GM18517 (cell line): Measurements from ENCODE around the gene ACP5.
"Not testable (repeated sequence)": the region's sequence is repeated elsewhere in the genome, so short reads cannot be mapped to it uniquely, and the experiment has no call there.

ENCODE experiments used
- ATAC-seq: cut with Tn5 transposase; IDR thresholded peaks from one replicate; pipeline ENCODE4 v1.9.1; 2021; ENCODE audit warnings: mild to moderate bottlenecking, moderate library complexity; ENCODE audit not compliant: unreplicated experiment

Gene ACP5

DNA sequence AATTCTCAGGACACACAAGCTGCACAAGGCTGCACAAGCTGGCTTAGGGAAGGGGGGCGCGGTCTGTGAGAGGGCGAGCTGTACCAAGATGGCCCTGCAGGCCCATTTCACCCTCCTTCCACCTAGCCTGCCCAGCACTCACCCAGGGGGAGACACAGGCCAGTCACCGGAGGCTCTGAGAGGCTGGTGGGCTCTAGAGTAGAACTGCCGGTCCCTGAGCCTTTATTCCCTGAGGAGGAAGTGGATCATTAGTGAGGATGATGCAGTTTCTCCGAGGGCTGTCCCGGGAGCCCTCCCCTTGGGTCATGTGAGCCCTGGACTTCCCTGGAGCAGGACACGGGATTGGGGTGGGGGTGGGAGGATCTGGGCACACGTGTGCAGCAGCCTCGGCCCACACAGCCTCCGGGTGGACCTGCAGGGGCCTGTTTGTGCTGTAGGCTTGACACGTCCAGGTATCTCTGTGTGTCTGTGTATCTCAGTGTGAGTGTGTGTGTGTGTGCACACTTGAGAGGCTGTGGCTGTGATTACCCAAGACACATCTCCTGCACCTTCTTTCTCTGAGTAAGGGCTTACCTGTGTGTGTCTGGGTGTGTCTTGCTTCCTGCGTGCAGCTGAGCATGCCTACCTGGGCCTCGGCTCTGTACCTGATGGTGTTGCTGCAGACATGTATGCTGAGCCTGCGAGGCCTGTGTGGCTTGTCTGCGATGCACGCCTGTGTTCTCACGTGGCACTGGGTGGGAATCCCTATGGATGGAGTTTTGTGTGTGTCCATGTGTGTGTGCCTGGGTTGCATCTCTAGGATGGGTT lies at the start of gene ACP5:
TSS of gene ACP5 (minus strand) at position 195 of the 807 bp plus-strand sequence. CDS start 328 bp downstream, outside the sequence.
- no peak for ATAC-seq

DNA sequence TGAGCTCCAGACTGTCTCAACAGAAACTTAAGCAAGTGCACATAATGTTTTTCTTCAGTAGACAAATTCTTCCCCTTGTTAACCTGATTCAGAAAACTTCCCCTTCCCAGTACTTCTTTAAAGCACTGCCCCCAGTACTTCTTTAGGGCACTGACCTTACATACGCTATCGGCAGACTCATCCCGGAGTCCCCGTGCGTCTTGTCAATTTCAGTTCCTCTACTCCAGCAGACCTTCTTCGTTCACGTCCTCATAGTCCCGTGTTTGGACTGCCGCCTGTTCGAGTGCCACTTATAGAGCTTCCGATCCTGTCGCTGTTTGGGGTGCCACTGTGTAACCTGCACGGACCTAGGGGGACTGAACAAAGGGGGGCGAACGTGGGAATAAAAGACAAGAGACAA lies 48.8 kb upstream of the ACP5 start:
- no peak for ATAC-seq

DNA sequence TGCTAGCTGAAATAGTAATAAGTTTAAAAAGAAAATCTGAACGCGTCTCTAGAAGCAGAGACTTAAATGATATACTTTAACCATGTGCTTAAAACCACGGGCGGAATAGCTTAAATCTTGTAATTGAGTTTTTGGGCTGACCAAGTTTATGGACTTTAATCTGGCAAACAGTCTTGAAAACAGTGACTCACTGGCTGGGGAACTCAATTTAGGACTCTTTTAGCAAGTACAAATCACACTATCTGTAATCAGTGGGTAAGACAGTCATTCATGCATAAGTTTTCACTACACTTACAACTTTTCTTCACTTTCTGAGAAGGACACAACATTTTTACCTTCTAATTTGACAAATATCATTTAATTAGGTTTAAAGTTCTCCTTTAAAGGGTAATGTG lies 46.6 kb upstream of the ACP5 start:
- ATAC-seq, result no peak

GRCh38 chr19:11622401-11622800 lies 45.0 kb upstream of the ACP5 start:
- not testable (repeated sequence) for ATAC-seq

DNA sequence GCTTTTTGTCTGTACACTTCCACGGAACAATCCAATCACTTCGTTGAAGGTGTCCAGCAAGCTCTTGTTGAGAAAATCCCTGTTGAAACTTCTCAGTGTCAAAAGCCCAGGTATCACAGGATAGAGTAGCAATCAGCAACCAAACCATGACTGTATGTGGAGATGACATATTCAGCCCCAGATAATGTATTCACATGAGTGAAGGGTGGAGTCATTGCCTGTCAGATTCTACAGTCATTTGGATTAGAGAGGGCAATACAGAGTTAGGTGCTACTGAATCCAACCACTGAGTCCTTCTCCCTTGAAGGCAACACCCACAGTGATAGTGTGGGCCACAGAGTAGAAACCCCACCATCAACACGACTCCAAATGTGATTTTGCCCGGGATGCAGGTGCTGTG lies 43.1 kb upstream of the ACP5 start:
- ATAC-seq, result no peak

DNA sequence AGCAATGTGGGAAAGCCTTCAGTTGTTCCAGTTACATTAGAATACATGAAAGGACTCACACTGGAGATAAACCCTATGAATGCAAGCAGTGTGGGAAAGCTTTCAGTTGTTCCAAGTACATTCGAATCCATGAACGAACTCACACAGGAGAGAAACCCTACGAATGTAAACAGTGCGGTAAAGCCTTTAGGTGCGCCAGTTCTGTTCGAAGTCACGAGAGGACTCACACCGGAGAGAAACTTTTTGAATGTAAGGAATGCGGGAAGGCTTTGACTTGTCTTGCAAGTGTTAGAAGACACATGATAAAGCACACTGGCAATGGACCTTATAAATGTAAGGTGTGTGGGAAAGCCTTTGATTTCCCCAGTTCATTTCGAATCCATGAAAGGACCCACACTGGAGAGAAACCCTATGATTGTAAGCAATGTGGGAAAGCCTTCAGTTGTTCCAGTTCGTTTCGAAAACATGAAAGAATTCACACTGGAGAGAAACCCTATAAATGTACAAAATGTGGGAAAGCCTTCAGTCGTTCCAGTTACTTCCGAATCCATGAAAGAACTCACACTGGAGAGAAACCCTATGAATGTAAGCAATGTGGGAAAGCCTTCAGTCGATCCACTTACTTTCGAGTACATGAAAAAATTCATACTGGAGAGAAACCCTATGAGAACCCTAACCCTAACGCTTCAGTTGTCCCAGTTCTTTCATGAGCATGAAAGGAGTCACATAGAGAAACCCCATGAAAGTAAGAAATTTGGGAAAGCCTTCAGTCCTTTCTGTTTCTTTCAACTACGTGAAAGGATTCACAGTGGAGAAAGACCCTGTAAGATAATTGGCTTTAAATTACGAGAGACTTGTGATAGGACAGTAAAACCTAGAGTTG lies 40.0 kb upstream of the ACP5 start:
- ATAC-seq, result no peak

- ATAC-seq, result no peak
These were observed 35.5 kb upstream of the ACP5 start for GRCh38 chr19:11612816-11613511.

GRCh38 chr19:11611730-11612129 lies 34.3 kb upstream of the ACP5 start:
- no peak for ATAC-seq

GRCh38 chr19:11606484-11606883 lies 29.0 kb upstream of the ACP5 start:
- ATAC-seq, result no peak

DNA sequence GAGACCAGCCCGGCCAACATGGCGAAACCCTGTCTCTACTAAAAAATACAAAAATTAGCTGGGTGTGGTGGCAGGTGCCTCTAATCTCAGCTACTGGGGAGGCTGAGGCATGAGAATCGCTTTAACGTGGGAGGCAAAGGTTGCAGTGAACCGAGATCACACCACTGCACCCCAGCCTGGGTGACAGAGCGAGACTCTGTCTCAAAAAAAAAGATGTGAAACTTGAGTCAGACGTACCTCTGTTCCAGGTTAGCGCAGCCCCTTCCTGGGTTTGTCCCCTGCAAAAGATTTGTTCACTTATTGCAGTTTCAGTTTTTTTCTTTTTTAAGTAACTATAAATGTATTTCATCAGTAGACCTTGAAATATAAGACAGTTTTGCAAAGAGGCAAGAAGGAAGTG lies 22.3 kb upstream of the ACP5 start:
- not testable (repeated sequence) for ATAC-seq

GRCh38 chr19:11598746-11599145 lies 21.3 kb upstream of the ACP5 start:
- ATAC-seq, result no peak

GRCh38 chr19:11598103-11598483 lies 20.6 kb upstream of the ACP5 start:
- ATAC-seq, result no peak

DNA sequence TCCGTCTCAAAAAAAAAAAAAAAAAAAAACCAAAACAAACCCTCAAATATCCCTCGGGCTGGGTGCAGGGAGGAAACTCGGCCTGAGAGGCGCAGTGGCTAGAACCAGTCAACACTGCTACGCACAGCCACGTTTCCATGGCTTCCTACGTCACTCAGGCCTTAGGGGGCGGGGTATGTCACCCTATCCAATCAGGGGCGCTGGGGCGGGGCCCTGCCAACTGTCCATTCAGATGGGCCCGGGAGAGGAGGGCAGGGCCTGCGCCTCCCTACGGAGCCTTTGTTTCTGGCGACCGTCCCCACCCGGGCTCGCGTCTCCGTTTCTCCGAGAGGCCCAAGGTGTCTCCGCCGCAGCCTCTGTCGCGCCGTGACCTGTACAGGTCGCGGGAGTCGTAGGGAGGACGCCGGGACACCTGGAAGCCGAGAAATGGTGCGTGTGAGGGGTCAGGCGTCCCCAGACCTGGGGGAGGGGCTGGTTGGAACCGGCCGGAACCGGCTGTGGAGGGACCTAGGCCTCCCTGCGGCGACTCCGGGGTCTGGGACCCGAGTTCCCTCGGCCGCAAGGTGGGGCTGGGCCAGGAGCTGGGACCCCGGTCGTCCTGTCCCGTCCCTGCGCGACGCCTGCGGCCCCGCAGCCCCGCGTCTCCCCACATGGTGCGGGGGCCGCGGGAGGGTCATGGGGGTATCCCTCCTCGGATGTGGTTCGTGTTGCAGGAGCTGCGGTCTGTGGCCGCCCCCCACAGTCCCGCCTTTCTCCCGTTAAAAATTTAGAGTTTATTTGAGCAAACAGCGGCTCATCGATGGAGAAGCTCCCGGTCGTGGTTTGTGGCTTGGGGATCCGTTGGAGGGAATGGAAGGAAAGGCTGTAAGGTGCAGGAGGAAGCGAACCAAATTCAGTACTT lies 20.0 kb upstream of the ACP5 start, which contains the start of gene ZNF627:
TSS of gene ZNF627 (plus strand) at position 282 of the 901 bp plus-strand sequence. CDS start at position 427, 145 bp downstream.
- peak; percentile 97 for ATAC-seq

DNA sequence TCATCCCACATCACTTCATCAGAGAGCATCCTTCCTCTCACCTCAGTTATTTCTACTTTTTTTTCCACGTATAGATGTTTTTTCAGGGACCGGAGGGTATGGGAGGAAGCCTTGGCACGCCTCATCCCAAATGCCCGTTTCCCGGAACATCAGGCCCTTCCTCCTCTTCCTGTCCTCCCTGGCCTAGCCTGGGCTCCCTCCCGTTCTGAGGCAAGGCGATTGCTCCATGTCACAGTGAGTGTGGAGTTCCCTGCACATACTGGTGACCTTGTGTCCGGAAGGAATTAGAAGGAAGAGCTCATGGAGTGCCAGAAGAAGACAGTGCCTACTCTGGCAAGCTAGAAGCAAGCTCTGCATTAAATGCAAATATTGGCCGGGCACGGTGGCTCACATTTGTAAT lies 18.7 kb upstream of the ACP5 start:
- ATAC-seq, result no peak

- no peak for ATAC-seq
These were observed 16.6 kb upstream of the ACP5 start for GRCh38 chr19:11594084-11594483.

DNA sequence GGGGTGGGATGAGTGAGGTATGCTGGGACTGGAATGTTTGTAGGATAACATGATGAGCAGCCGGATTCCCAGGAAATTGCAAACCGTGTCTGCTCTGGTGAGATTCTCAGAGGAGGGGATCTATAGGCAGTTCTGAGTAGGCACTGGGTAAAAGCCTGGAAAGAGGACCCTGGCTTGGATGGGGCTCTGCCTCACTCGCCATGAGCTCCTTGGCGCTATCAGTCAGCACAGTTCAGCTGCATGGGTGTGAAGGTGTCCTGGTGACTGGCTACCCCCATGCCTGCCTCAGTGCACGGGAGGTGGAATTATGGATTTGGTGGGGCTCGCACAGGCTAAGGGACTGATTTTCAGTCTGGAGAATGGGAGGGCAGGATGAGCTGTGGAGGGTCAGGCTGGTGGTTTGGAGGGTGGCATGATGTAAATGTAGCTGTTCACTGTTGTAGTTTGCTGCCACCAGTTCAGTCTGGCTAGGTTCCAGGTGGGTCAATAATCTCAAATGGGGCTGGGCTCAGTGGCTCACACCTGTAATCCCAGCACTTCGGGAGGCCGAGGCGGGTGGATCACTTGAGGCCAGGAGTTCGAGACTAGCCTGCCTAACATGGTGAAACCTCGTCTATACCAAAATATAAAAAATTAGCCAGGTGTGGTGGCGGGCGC lies 10.7 kb upstream of the ACP5 start:
- ATAC-seq, result no peak

DNA sequence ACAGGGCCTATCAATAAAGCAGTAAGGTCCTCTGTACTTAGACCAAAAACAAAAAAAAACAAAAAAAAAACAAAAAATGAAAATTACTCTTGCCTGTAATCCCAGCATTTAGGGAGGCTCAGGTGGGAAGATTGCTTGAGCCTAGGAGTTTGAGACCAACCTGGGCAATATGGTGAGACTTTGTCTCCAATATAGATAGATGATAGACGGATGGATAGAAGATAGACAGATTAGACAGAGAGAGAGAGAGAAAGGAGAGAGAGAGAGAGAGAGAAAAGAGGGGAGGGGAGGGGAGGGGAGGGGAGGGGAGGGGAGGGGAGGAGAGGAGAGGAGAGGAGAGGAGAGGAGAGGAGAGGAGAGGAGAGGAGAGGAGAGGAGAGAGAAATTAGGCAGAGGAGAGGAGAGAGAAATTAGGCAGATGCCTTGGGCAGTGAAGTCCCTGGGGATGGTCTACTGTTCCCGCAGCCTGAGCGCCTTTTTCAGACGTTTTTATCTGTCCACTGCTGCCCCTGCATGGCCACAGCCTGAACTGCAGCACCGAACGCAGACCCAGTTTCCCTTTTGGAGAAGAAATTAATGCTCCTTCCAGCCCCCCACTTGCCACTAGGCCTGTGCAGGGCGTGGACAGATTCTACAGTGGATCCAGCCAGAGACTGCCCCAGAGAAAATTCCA lies 10.0 kb upstream of the ACP5 start:
- peak; percentile 51 for ATAC-seq

- no peak for ATAC-seq
These were observed 8.9 kb upstream of the ACP5 start for GRCh38 chr19:11586331-11586730.

DNA sequence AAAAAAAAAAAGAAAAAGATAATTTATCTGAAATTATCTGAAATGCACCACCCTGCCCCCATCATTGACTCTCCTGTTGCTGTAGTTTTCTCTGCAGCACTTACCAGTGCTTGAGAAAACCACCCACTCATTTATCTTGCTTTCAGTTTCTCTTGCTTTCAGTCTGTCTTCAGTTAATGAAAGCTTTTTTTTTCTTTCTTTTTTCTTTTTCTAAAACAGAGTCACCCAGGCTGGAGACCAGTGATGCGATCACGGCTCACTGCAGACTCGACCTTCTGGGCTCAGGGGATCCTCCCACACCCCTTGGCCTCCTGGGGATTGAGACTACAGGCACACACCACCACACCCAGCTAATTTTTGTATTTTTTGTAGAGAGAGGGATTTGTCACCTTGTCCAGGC lies 4.3 kb upstream of the ACP5 start:
- peak; percentile 93 for ATAC-seq
